Measurements from ENCODE around the gene CDC25B.

Gene CDC25B

GRCh38 chr20:3757268-3757667 is 38.8 kb upstream of the CDC25B start:
- no peak for TF ChIP-seq ZNF274 (IDR thresholded peaks at IDR 0.05; ENCODE audit: low read depth, low read length)
- H3K4me3 ChIP-seq (ENCODE audit: low read length), result no peak overlapping the region

- no peak for TF ChIP-seq ZNF274 (IDR thresholded peaks at IDR 0.05; ENCODE audit: low read depth, low read length)
These were observed 37.5 kb upstream of the CDC25B start for GRCh38 chr20:3758566-3758965.

GRCh38 chr20:3759316-3759823 is 36.7 kb upstream of the CDC25B start:
- TF ChIP-seq ZNF274 (IDR thresholded peaks at IDR 0.05; ENCODE audit: low read depth, low read length), result no peak
- no peak overlapping the region for H3K4me3 ChIP-seq (ENCODE audit: low read length)

More at GRCh38 chr20:3758566-3758965, 37.5 kb upstream of the CDC25B start:
- no peak overlapping the region for H3K4me3 ChIP-seq (ENCODE audit: low read length)

GRCh38 chr20:3759884-3760283 is 36.2 kb upstream of the CDC25B start:
- H3K4me3 ChIP-seq (ENCODE audit: low read length), result no peak overlapping the region
- no peak for TF ChIP-seq ZNF274 (IDR thresholded peaks at IDR 0.05; ENCODE audit: low read depth, low read length)

- no peak overlapping the region for H3K4me3 ChIP-seq (ENCODE audit: low read length)
- TF ChIP-seq ZNF274 (IDR thresholded peaks at IDR 0.05; ENCODE audit: low read depth, low read length), result no peak
These were observed 35.3 kb upstream of the CDC25B start for GRCh38 chr20:3760655-3761348.

GRCh38 chr20:3763671-3764601 is 32.2 kb upstream of the CDC25B start:
- H3K4me3 ChIP-seq (ENCODE audit: low read length), result no peak overlapping the region
- no peak for TF ChIP-seq ZNF274 (IDR thresholded peaks at IDR 0.05; ENCODE audit: low read depth, low read length)

GRCh38 chr20:3764659-3765058 is 31.5 kb upstream of the CDC25B start:
- TF ChIP-seq ZNF274 (IDR thresholded peaks at IDR 0.05; ENCODE audit: low read depth, low read length), result no peak
- no peak overlapping the region for H3K4me3 ChIP-seq (ENCODE audit: low read length)

- TF ChIP-seq ZNF274 (IDR thresholded peaks at IDR 0.05; ENCODE audit: low read depth, low read length), result no peak
- H3K4me3 ChIP-seq (ENCODE audit: low read length), result no peak overlapping the region
These were observed 30.8 kb upstream of the CDC25B start for GRCh38 chr20:3765171-3765882.

- no peak for TF ChIP-seq ZNF274 (IDR thresholded peaks at IDR 0.05; ENCODE audit: low read depth, low read length)
- peak overlapping the region; percentile 76; the same call in 1 of the 2 replicates for H3K4me3 ChIP-seq (ENCODE audit: low read length)
These were observed 29.5 kb upstream of the CDC25B start for GRCh38 chr20:3766422-3767109.

GRCh38 chr20:3767110-3767426 is 29.0 kb upstream of the CDC25B start:
- TF ChIP-seq ZNF274 (IDR thresholded peaks at IDR 0.05; ENCODE audit: low read depth, low read length), result no peak
- peak overlapping the region; percentile 76 for H3K4me3 ChIP-seq (ENCODE audit: low read length)

GRCh38 chr20:3767427-3768341 is 28.4 kb upstream of the CDC25B start, which contains the start of gene ADISSP:
ADISSP (minus strand) TSS chr20:3767753; CDS start chr20:3760100, 7,653 bp downstream.
- no peak for TF ChIP-seq ZNF274 (IDR thresholded peaks at IDR 0.05; ENCODE audit: low read depth, low read length)
- H3K4me3 ChIP-seq (ENCODE audit: low read length), result peak within 1 kb of the TSS; percentile 76

GRCh38 chr20:3768342-3769130 is 27.6 kb upstream of the CDC25B start:
- TF ChIP-seq ZNF274 (IDR thresholded peaks at IDR 0.05; ENCODE audit: low read depth, low read length), result no peak
- peak overlapping the region; percentile 63; the same call in 1 of the 2 replicates for H3K4me3 ChIP-seq (ENCODE audit: low read length)

All from GM08714 (cell line).